K562 (cell line): ENCODE data around the gene UBE2N. TPM values are rescaled to one million over a fixed set of nuclear protein-coding genes. Genes with fewer than 3 reads are reported as not detected.
A peak's percentile ranks its signal among the peaks of the same experiment; 100 is the strongest.

Experiments
- E2F8 ChIP-seq: fragments of 450-650 bp; IDR thresholded peaks from 2 replicates; pipeline ENCODE4 v1.7.1; 2018; ENCODE audit warnings: mild to moderate bottlenecking, low read depth; ENCODE audit not compliant: partially characterized antibody
- ELK3 ChIP-seq: fragments of 450-650 bp; formaldehyde crosslinking; IDR thresholded peaks from 2 replicates; pipeline ENCODE4 v1.4.0; 2020; ENCODE audit warnings: mild to moderate bottlenecking
- GTF2A2 ChIP-seq: IDR thresholded peaks from 2 replicates; pipeline ENCODE4 v1.6.1; 2016; ENCODE audit warnings: mild to moderate bottlenecking, missing genetic modification characterization, missing compliant biosample characterization
- KAT2B ChIP-seq: IDR thresholded peaks from one replicate; pipeline ENCODE4 v1.6.1; 2012; ENCODE audit warnings: low read depth, mild to moderate bottlenecking, control low read depth, inconsistent platforms, low read length, moderate library complexity
- KLF10 ChIP-seq: fragments of 250-450 bp; sonication (Bioruptor Pico); IDR thresholded peaks from 2 replicates; pipeline ENCODE4 v1.6.1; 2021; ENCODE audit warnings: matching md5 sums
- POU5F1 ChIP-seq: fragments of 150-350 bp; IDR thresholded peaks from 2 replicates; pipeline ENCODE4 v1.6.1; 2014; ENCODE audit warnings: borderline replicate concordance, low read length, low read depth, mild to moderate bottlenecking; ENCODE audit not compliant: partially characterized antibody
- RBM34 ChIP-seq: fragments of 200-400 bp; formaldehyde crosslinking; IDR thresholded peaks from 2 replicates; pipeline ENCODE4 v1.6.1; 2018; ENCODE audit warnings: low read length, borderline replicate concordance; ENCODE audit not compliant: insufficient read depth
- RCOR1 ChIP-seq, 2 experiments: IDR thresholded peaks; 2 replicates each; pipeline ENCODE4 v1.6.1; 2012; ENCODE audit warnings: low read depth in 2 of 2, low read length in 2 of 2, borderline replicate concordance in 1 of 2, improper control_type of control experiment in 1 of 2
- SP2 ChIP-seq: IDR thresholded peaks from 2 replicates; pipeline ENCODE4 v1.6.1; 2011; ENCODE audit warnings: mild to moderate bottlenecking, low read depth, low read length, moderate library complexity; ENCODE audit not compliant: poor library complexity, severe bottlenecking; ENCODE audit errors: extremely low read depth
- TAF7 ChIP-seq: fragments of 450-650 bp; IDR thresholded peaks from 2 replicates; pipeline ENCODE4 v1.6.1; 2016; ENCODE audit warnings: missing genetic modification characterization, missing compliant biosample characterization
- TCF7 ChIP-seq: sonication (generic); IDR thresholded peaks from 2 replicates; pipeline ENCODE4 v1.6.1; 2016; ENCODE audit warnings: antibody characterized with exemption, borderline replicate concordance
- ZBED1 ChIP-seq: IDR thresholded peaks from 2 replicates; pipeline ENCODE4 v1.6.1; 2014
- polyA plus RNA-seq, 8 experiments: library from polyadenylated mRNA; depleted of rRNA in 4 of 8; stranded (reverse) in 5 of 8; unstranded in 3 of 8; fragments of >200 nt; fragmentation: Nextera tagmentation in 2 of 8; fragmentation: Illumina TruSeq in 1 of 8; extraction: Ambion mirVana in 2 of 8; extraction: Trizol in 1 of 8; gene quantifications; 2 replicates each; pipeline versions ENCODE4 v1.2.1 to v1.2.3, GENCODE V29; 2011 to 2014; ENCODE audit warnings: inconsistent platforms in 1 of 8, missing spikeins in 1 of 8
- total RNA-seq, 7 experiments: library from RNA; depleted of rRNA in 6 of 7; stranded (reverse); fragments of >200 nt in 6 of 7; fragmentation: Illumina TruSeq in 2 of 7; extraction: Trizol in 2 of 7; gene quantifications; 2 replicates each; pipeline versions ENCODE4 v1.2.1 to v1.2.3, GENCODE V29; 2011 to 2021; ENCODE audit warnings: low replicate concordance in 1 of 7
- TF ChIP-seq, protein P1 (sequence below), 2 experiments: fragments of 450-650 bp; conservative IDR thresholded peaks; 2 replicates each; pipeline ENCODE4 v1.6.1; 2017; ENCODE audit warnings: mild to moderate bottlenecking in 2 of 2, moderate library complexity in 2 of 2
- TF ChIP-seq, protein P2 (sequence below): sonication (generic); formaldehyde crosslinking; IDR thresholded peaks from 2 replicates; pipeline ENCODE4 v1.8.0; 2022; ENCODE audit warnings: mild to moderate bottlenecking, missing genetic modification reagents
- TF ChIP-seq, protein P3 (sequence below): sonication (generic); formaldehyde crosslinking; IDR thresholded peaks from 2 replicates; pipeline ENCODE4 v1.4.0; 2020; ENCODE audit warnings: mild to moderate bottlenecking, missing genetic modification reagents

The UBE2N gene
- total and polyA plus RNA-seq, 9 of the 15 experiments (the other 6 are each of a cell fraction or from before 2014, with no cell fraction given) = 189 to 826 (median 260) TPM

GRCh38 chr12:93467351-93468007 lies 25.7 kb upstream of the UBE2N start, which contains the start of gene MRPL42 (continued):
- TF ChIP-seq KLF10 (CRISPR knock-in tag) (no peak), E2F8 (peak; percentile 38), ZBED1 (no peak), TCF7 (peak; percentile 28; the same call in 1 of the 2 replicates), RCOR1 (IDR thresholded peaks at IDR 0.05; ENCODE audit: borderline replicate concordance in 1 of 2, low read depth in 2 of 2, low read length in 2 of 2) (peak in 1 of 2 experiments; percentile 49; a peak in 1 of 4 replicates), RBM34 (no peak), TAF7 (tag) (peak; percentile 97), ELK3 (CRISPR knock-in tag) (no peak), GTF2A2 (tag) (no peak), SP2 (no peak), KAT2B (peak; percentile 76), POU5F1 (no peak)
- TF ChIP-seq, protein P1, sequence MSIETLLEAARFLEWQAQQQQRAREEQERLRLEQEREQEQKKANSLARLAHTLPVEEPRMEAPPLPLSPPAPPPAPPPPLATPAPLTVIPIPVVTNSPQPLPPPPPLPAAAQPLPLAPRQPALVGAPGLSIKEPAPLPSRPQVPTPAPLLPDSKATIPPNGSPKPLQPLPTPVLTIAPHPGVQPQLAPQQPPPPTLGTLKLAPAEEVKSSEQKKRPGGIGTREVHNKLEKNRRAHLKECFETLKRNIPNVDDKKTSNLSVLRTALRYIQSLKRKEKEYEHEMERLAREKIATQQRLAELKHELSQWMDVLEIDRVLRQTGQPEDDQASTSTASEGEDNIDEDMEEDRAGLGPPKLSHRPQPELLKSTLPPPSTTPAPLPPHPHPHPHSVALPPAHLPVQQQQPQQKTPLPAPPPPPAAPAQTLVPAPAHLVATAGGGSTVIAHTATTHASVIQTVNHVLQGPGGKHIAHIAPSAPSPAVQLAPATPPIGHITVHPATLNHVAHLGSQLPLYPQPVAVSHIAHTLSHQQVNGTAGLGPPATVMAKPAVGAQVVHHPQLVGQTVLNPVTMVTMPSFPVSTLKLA (conservative IDR thresholded peaks at IDR 0.05) = peak; percentile 91 to 95
- TF ChIP-seq, protein P2, sequence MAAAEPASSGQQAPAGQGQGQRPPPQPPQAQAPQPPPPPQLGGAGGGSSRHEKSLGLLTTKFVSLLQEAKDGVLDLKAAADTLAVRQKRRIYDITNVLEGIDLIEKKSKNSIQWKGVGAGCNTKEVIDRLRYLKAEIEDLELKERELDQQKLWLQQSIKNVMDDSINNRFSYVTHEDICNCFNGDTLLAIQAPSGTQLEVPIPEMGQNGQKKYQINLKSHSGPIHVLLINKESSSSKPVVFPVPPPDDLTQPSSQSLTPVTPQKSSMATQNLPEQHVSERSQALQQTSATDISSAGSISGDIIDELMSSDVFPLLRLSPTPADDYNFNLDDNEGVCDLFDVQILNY = no peak
- TF ChIP-seq, protein P3, sequence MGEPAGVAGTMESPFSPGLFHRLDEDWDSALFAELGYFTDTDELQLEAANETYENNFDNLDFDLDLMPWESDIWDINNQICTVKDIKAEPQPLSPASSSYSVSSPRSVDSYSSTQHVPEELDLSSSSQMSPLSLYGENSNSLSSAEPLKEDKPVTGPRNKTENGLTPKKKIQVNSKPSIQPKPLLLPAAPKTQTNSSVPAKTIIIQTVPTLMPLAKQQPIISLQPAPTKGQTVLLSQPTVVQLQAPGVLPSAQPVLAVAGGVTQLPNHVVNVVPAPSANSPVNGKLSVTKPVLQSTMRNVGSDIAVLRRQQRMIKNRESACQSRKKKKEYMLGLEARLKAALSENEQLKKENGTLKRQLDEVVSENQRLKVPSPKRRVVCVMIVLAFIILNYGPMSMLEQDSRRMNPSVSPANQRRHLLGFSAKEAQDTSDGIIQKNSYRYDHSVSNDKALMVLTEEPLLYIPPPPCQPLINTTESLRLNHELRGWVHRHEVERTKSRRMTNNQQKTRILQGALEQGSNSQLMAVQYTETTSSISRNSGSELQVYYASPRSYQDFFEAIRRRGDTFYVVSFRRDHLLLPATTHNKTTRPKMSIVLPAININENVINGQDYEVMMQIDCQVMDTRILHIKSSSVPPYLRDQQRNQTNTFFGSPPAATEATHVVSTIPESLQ (CRISPR knock-in tag) = peak; percentile 85; the same call in 1 of the 2 replicates
